Measurements from ENCODE around the gene SLITRK2. TPM values are rescaled to one million over a fixed set of nuclear protein-coding genes. Genes with fewer than 3 reads are reported as not detected.

Gene SLITRK2
- total RNA-seq, 2 donors from 2014 or later, result 0.05 to 0.40 TPM

DNA sequence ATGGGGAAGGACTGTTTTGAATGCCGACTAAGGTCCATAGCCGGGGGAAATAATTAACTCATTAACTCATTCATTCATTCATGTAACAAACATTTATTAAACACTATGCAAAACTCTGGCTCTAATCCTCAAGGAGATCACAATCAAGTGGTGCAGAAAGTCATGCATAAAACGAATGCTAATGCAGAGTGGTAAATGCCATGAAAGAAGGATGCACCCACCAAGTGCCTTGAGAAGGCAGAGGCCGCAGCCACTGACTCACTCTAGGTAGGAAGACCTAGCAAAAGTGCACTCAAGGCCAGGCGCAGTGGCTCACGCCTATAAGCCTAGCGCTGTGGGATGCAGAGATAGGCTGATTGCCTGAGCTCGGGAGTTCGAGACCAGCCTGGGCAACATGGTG is 22.9 kb downstream of the SLITRK2 start:
- TF ChIP-seq POLR2AphosphoS5 (IDR thresholded peaks at IDR 0.05), result no peak
- TF ChIP-seq, protein P1, sequence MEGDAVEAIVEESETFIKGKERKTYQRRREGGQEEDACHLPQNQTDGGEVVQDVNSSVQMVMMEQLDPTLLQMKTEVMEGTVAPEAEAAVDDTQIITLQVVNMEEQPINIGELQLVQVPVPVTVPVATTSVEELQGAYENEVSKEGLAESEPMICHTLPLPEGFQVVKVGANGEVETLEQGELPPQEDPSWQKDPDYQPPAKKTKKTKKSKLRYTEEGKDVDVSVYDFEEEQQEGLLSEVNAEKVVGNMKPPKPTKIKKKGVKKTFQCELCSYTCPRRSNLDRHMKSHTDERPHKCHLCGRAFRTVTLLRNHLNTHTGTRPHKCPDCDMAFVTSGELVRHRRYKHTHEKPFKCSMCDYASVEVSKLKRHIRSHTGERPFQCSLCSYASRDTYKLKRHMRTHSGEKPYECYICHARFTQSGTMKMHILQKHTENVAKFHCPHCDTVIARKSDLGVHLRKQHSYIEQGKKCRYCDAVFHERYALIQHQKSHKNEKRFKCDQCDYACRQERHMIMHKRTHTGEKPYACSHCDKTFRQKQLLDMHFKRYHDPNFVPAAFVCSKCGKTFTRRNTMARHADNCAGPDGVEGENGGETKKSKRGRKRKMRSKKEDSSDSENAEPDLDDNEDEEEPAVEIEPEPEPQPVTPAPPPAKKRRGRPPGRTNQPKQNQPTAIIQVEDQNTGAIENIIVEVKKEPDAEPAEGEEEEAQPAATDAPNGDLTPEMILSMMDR (IDR thresholded peaks at IDR 0.05), result no peak
- TF ChIP-seq POLR2A (IDR thresholded peaks at IDR 0.05), result no peak
- H3K4me3 ChIP-seq, result no peak overlapping the region
- intact Hi-C loops (cut with DNase I), result no loop called here
- no peaks in the 10 kb centered on the region for H3K4me1 ChIP-seq (replicated peaks)
- H3K9me3 ChIP-seq, result no peaks in the 10 kb centered on the region
- WGBS, result 63% methylated on average over 3 of the region's 9 CpGs
- H3K27me3 ChIP-seq (replicated peaks; ENCODE audit: insufficient read depth), result no peaks in the 10 kb centered on the region
- no peaks in the 10 kb centered on the region for H3K36me3 ChIP-seq
- no peak overlapping the region for H3K27ac ChIP-seq
- DNase-seq (ENCODE audit: low spot score), result no peak

GRCh38 chrX:145843146-145843904 is 25.7 kb downstream of the SLITRK2 start:
- WGBS, result 57% methylated on average over 7 of the region's 7 CpGs
- intact Hi-C loops (cut with DNase I), result no loop called here

DNA sequence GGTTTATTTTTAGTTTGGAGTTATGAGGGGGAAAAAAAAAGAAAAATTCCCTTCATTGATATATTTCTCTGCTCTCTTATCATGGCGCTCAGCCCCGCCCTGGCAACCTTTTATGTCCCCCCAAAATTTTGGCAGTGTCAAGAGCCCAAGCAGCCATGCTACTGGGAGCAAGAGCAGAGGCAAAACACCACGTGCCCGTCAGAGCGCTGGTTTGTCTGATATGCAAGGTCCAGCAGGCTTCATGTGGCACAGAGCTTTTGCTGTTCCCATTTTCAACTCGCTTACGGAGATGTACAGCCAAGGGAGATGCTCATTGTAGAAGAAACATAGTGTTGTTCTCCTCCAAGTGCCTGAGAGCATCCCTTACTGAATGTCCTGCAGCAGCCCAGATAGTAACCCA is 27.3 kb downstream of the SLITRK2 start:
- Histone ChIP-seq H3K9me3 (no peaks in the 10 kb centered on the region), H3K27me3 (replicated peaks; ENCODE audit: insufficient read depth) (no peaks in the 10 kb centered on the region), H3K4me1 (replicated peaks) (no peaks in the 10 kb centered on the region), H3K27ac (no peak overlapping the region), H3K4me3 (no peak overlapping the region), H3K36me3 (no peaks in the 10 kb centered on the region)
- TF ChIP-seq POLR2A (IDR thresholded peaks at IDR 0.05) (no peak), POLR2AphosphoS5 (IDR thresholded peaks at IDR 0.05) (no peak)
- TF ChIP-seq, protein P1 (IDR thresholded peaks at IDR 0.05), result no peak
- intact Hi-C loops (cut with DNase I), result no loop called here
- no peak for DNase-seq (ENCODE audit: low spot score)
- WGBS, result 89% methylated on average over 7 of the region's 7 CpGs

More at GRCh38 chrX:145843146-145843904, 25.7 kb downstream of the SLITRK2 start:
- H3K9me3 ChIP-seq, result no peaks in the 10 kb centered on the region
- H3K4me3 ChIP-seq, result no peak overlapping the region
- no peak overlapping the region for H3K27ac ChIP-seq
- no peaks in the 10 kb centered on the region for H3K36me3 ChIP-seq
- no peaks in the 10 kb centered on the region for H3K4me1 ChIP-seq (replicated peaks)
- TF ChIP-seq POLR2AphosphoS5 (IDR thresholded peaks at IDR 0.05) (no peak), POLR2A (IDR thresholded peaks at IDR 0.05) (no peak)
- TF ChIP-seq, protein P1 (IDR thresholded peaks at IDR 0.05), result no peak
- no peaks in the 10 kb centered on the region for H3K27me3 ChIP-seq (replicated peaks; ENCODE audit: insufficient read depth)
- no peak for DNase-seq (ENCODE audit: low spot score)

DNA sequence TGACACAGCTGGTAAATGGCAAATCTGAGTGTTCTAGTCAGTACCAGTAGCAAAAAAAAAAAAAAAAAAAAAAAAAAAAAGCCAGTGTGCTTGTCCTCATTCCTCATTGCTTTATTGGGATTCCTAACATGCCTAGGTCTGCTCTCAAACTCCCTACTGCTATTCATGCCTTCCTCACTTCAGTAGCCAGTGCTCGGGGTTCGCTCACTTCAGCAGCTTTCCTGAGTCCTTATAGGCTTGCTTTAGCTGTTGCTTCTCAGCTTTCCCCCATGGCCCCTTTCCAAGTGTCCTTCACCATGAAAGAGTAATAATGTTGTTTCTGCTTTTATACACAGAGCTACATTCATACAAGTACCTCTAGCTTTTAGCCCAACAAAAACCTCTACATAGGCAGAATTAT is 30.8 kb downstream of the SLITRK2 start:
- Histone ChIP-seq H3K27me3 (replicated peaks; ENCODE audit: insufficient read depth) (no peaks in the 10 kb centered on the region), H3K4me1 (replicated peaks) (no peaks in the 10 kb centered on the region)
- no peak for DNase-seq (ENCODE audit: low spot score)

More for the DNA sequence above, 30.8 kb downstream of the SLITRK2 start:
- no peak overlapping the region for H3K27ac ChIP-seq
- intact Hi-C loops (cut with DNase I), result no loop called here
- H3K9me3 ChIP-seq, result no peaks in the 10 kb centered on the region
- H3K4me3 ChIP-seq, result no peak overlapping the region
- WGBS, result 6% methylated on average over 2 of the region's 2 CpGs
- TF ChIP-seq POLR2A (IDR thresholded peaks at IDR 0.05), result no peak
- TF ChIP-seq, protein P1 (IDR thresholded peaks at IDR 0.05), result no peak
- no peak for TF ChIP-seq POLR2AphosphoS5 (IDR thresholded peaks at IDR 0.05)
- no peaks in the 10 kb centered on the region for H3K36me3 ChIP-seq
